A673 (cell line): ENCODE results near the gene LRRC4C. TPM values are rescaled to one million over a fixed set of nuclear protein-coding genes. Genes with fewer than 3 reads are reported as not detected.

ENCODE experiments used
- BruUV-seq: library from RNA; stranded (reverse); fragments of 400-500 nt; replicated peaks from 2 replicates; lab custom pipeline; 2021; lab: Mats Ljungman, UMichigan
- CTCF ChIA-PET: fragments of 300-600 bp; sonication (Branson Sonifier 250); formaldehyde crosslinking; loops from one replicate; lab custom pipeline; 2022; ENCODE audit warnings: antibody characterized with exemption; lab: Charles Lee
- POLR2A ChIA-PET: fragments of 300-600 bp; sonication (Branson Sonifier 250); formaldehyde crosslinking; loops from one replicate; lab custom pipeline; 2022; ENCODE audit warnings: antibody characterized with exemption; ENCODE audit not compliant: low non-redundant PET; lab: Charles Lee
- DNase-seq: peaks from one replicate; pipeline ENCODE4 v3.0.0-alpha.2; 2015; ENCODE audit warnings: low spot score
- H3K27ac ChIP-seq: fragments of 200-600 bp; sonication (generic); 2 replicates; pipeline ENCODE4 v1.5.1; 2016; ENCODE audit warnings: mixed run types, low read depth, mild to moderate bottlenecking, mixed read lengths, antibody characterized with exemption, low read length; ENCODE audit not compliant: poor library complexity, severe bottlenecking
- H3K27me3 ChIP-seq: fragments of 200-600 bp; sonication (generic); replicated peaks from 2 replicates; pipeline ENCODE4 v1.6.1; 2017; ENCODE audit warnings: mixed run types, low read depth, mild to moderate bottlenecking, mixed read lengths, antibody characterized with exemption, low read length; ENCODE audit not compliant: insufficient read depth, poor library complexity
- H3K36me3 ChIP-seq: fragments of 200-600 bp; sonication (generic); 2 replicates; pipeline ENCODE4 v1.6.1; 2016; ENCODE audit warnings: mixed run types, mild to moderate bottlenecking, mixed read lengths, antibody characterized with exemption, low read length; ENCODE audit not compliant: insufficient read depth, poor library complexity, severe bottlenecking
- H3K4me1 ChIP-seq: fragments of 200-600 bp; sonication (generic); 2 replicates; pipeline ENCODE4 v1.6.1; 2017; ENCODE audit warnings: mixed run types, mild to moderate bottlenecking, mixed read lengths, antibody characterized with exemption, low read length; ENCODE audit not compliant: insufficient read depth, poor library complexity, severe bottlenecking
- H3K4me3 ChIP-seq: fragments of 200-600 bp; sonication (generic); 2 replicates; pipeline ENCODE4 v1.5.1; 2016; ENCODE audit warnings: low read depth, mixed run types, mild to moderate bottlenecking, mixed read lengths, low read length; ENCODE audit not compliant: poor library complexity, severe bottlenecking
- H3K9me3 ChIP-seq: fragments of 200-600 bp; sonication (generic); 2 replicates; pipeline ENCODE4 v1.6.1; 2016; ENCODE audit warnings: mixed run types, low read depth, mild to moderate bottlenecking, mixed read lengths, antibody characterized with exemption, low read length; ENCODE audit not compliant: poor library complexity, severe bottlenecking
- CTCF ChIP-seq: fragments of 300-800, 200-600 bp; sonication (generic); conservative IDR thresholded peaks from 2 replicates; pipeline ENCODE4 v1.5.1; 2017; ENCODE audit warnings: low read depth, mild to moderate bottlenecking, antibody characterized with exemption, low read length, moderate library complexity, mixed read lengths
- EZH2 ChIP-seq: fragments of 200-600 bp; sonication (generic); IDR thresholded peaks from 2 replicates; pipeline ENCODE4 v1.6.1; 2017; ENCODE audit warnings: borderline replicate concordance, low read depth, mild to moderate bottlenecking, mixed read lengths, antibody characterized with exemption, low read length; ENCODE audit not compliant: poor library complexity, severe bottlenecking
- intact Hi-C: fragments of 100-400 bp; cut with micrococcal nuclease; formaldehyde crosslinking; loops from one replicate; pipeline ENCODE4 v1.10.0; 2022; ENCODE audit not compliant: unreplicated experiment
- total RNA-seq: library from RNA; stranded (reverse); gene quantifications from 2 replicates; pipeline ENCODE4 v1.2.3, GENCODE V29; 2021

The LRRC4C gene
- total RNA-seq, 1 experiment from 2014 or later, result 38.3 TPM

GRCh38 chr11:41379084-41379483 is 80.4 kb downstream of the LRRC4C start:
- ChIA-PET CTCF (no interaction called here), POLR2A (no interaction called here)
- no TSS peak for BruUV-seq
- intact Hi-C loops, result no loop called here
- H3K9me3 ChIP-seq, result no peaks in the 10 kb centered on the region
- DNase-seq, result peak; percentile 41
- no peaks in the 10 kb centered on the region for H3K27me3 ChIP-seq
- H3K36me3 ChIP-seq, result no peaks in the 10 kb centered on the region
- no peak overlapping the region for H3K4me3 ChIP-seq
- H3K4me1 ChIP-seq, result peaks cover 5% of the 10 kb centered on the region
- H3K27ac ChIP-seq, result no peak overlapping the region
- TF ChIP-seq EZH2, result no peak
- no peak for TF ChIP-seq CTCF

GRCh38 chr11:41377709-41378394 is 81.6 kb downstream of the LRRC4C start:
- H3K9me3 ChIP-seq, result no peaks in the 10 kb centered on the region
- ChIA-PET CTCF (no interaction called here), POLR2A (no interaction called here)
- H3K4me1 ChIP-seq, result peaks cover 5% of the 10 kb centered on the region
- intact Hi-C loops, result no loop called here
- TF ChIP-seq CTCF, result no peak
- no peak for TF ChIP-seq EZH2
- H3K27ac ChIP-seq, result no peak overlapping the region
- no peaks in the 10 kb centered on the region for H3K36me3 ChIP-seq
- H3K4me3 ChIP-seq, result no peak overlapping the region
- BruUV-seq, result no TSS peak
- no peaks in the 10 kb centered on the region for H3K27me3 ChIP-seq
- DNase-seq, result no peak

- H3K27me3 ChIP-seq, result no peaks in the 10 kb centered on the region
- H3K9me3 ChIP-seq, result no peaks in the 10 kb centered on the region
- intact Hi-C loops, result no loop called here
- no TSS peak for BruUV-seq
- no peak for DNase-seq
- H3K4me3 ChIP-seq, result no peak overlapping the region
- H3K4me1 ChIP-seq, result no peaks in the 10 kb centered on the region
- ChIA-PET CTCF (no interaction called here), POLR2A (no interaction called here)
- TF ChIP-seq EZH2, result no peak
- TF ChIP-seq CTCF, result no peak
- no peak overlapping the region for H3K27ac ChIP-seq
- H3K36me3 ChIP-seq, result no peaks in the 10 kb centered on the region
Measured at GRCh38 chr11:41351825-41352224, 107.6 kb downstream of the LRRC4C start.
